GM19372 (cell line): ENCODE measurements around the gene SCYL1.

Experiments used
- ATAC-seq: cut with Tn5 transposase; IDR thresholded peaks from one replicate; pipeline ENCODE4 v1.9.1; 2021; ENCODE audit warnings: mild to moderate bottlenecking, low read depth, moderate library complexity; ENCODE audit not compliant: unreplicated experiment

Gene SCYL1

GRCh38 chr11:65551572-65552387, 26.9 kb downstream of the SCYL1 start:
- ATAC-seq = peak; percentile 69

DNA sequence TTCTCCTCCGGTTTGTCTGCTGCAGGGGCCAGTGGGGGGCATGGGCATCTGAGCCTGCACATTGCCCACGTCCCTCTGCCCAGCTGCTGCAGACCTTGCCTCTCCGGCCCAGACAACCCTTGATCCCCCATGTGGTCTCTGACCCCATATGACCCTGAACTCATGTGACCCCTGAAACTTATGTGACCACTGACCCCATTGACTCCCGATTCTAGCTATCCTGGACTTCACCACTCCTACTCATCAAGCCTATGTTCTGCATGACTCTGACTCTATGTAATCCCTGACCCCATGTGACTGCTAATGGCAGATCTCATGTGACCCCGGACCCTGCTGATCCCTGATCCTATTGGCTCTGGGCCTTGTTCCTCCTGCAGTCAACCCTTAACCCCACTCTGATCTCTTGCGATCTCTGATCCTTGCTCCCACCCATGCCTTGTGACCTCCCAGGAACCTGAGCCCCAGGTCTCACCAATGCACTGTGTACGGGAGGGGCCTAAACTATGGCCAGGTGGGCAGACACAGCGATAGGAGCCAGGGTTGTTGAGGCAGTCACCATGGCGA, 27.6 kb downstream of the SCYL1 start:
- ATAC-seq = no peak

- no peak for ATAC-seq
These were observed 28.6 kb downstream of the SCYL1 start for GRCh38 chr11:65553301-65554001.

DNA sequence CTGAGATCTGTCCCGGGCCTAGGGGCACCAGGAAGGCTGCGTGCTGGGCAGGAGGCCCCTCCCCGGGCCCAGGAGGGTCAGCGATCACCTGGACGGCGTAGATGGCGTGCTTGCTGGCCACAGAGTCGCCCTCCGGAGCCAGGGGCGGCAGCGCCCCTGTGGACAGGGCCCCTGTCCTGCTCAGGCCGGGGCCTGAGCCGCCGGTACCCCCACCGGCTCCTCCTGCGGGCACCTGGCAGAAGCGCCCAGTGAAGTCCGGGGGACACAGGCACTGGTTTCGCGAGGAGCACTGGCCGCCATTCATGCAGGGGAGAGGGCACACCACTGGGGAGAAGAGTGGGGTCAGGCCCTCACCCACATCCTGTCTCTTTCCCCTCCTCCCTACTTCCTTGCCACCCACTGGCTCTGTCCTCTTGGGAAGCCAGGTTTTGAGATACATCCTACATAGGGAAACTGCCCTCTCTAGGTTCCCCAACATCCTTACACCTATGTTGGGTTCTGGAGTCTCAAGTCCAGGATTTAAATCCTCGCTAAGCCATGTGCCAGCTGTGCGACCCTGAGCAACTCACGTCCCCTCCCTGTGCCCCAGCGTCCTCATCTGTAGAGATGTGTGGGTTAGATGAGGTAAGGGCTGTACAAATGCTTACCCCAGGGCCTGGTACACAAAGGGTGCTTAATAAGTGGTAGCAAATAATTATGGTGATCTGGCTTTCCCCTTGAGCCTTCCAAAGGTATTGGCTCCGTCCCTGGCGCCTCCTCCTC, 29.4 kb downstream of the SCYL1 start:
- ATAC-seq = no peak

GRCh38 chr11:65554842-65555430, 30.1 kb downstream of the SCYL1 start:
- no peak for ATAC-seq

DNA sequence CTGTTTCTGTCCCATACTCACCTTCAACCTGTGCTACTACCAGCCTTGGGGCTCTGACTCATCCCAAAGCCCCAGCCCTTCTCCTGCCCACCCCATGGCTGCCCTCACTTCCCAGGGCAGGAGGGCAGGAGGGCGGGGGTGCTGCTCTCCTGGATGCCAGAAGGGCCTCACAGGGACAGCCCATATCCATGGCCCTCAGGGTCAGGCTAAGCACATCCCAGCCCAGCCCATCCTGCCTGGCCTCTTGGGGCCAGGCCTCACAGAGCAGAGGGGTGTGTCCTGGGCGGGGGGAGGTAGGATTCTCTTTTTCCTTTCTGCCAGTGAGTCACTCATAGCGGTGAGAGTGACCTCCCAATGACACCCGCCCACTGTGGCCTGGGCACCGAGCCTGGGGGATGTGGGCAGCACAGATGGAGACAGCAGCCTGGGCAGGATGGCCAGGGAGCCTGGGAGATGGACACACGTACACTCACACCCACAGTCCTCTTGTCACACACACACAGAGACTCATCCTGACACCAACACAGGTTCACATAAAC, 30.9 kb downstream of the SCYL1 start:
- no peak for ATAC-seq

DNA sequence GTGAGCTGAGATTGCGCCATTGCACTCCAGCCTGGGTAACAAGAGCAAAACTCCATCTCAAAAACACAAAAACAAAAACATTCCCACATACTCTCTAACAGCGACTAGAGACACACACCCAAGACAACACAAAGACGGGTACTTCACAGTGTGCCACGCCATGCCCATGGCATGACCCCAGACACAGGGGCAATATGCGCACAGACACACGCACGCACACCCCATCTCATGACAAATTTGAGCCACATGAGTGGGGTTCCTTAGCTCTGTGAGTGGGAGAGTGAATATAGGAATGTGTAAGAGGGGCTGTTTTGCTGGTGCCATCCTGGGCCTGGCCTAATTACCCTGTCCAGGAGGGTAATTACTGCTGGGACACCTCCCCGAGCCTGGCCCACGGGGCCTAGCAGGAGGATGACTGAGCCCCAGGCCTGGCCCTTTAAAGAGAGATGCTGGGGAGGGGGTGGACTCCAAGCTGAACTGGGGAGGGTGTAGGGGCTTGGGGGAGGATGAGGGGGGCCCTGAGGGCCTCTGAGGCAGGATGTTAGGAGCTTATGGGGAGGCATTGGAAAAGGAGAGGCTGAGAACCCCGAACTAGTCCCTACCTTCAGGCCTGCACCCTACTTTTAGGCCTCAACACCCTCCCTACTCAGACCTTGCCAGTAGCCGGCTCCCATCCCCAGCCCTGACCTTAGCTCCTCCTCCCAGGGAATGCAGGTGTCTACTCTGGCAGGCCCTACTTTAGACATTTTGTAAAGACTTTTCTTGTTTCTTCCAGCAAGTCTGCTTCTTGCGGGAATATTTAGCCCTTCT, 31.8 kb downstream of the SCYL1 start:
- no peak for ATAC-seq

DNA sequence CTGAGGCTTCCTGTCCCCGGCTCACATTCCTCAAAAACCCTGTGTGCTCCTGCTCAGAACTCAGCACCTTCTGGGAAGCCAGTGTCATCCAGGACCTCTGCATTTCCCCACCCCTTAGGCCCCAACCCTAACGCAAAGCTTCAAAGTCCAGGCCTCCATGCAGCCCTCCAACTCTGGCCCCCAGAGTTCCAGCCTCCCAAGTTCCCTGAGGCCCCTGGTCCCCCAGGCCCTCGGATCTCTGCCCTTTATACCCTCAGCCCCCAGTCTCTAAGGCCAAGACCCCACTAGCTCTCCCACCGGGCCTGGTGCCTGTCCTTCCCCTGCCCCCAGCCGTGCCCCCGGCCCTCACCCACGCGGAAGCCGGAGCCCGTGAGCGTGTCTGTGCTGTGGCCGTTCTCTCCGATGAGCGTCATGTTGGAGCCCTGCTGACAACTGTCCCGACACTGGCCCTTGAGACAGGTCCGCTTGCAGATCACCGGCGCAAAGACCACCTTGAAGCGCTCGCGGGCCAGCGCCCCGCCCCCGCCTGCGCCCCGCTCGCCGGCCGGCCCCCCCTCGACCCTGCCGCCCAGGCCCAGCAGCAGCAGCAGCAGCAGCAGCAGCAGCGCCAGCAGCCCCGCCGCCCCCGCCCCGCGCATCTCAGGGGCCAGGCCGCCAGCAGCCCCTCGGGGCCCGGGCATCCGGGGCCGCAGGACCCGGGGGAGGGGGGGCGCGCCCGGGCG, 32.6 kb downstream of the SCYL1 start:
- ATAC-seq = no peak

- ATAC-seq = no peak
These were observed 33.4 kb downstream of the SCYL1 start, which contains the start of gene LTBP3 for GRCh38 chr11:65558002-65558929. Gene LTBP3, minus strand, starts transcription at chr11:65558359. Its CDS starts 400 bp downstream, at chr11:65557959.

GRCh38 chr11:65558930-65559509, 34.1 kb downstream of the SCYL1 start:
- ATAC-seq = no peak

DNA sequence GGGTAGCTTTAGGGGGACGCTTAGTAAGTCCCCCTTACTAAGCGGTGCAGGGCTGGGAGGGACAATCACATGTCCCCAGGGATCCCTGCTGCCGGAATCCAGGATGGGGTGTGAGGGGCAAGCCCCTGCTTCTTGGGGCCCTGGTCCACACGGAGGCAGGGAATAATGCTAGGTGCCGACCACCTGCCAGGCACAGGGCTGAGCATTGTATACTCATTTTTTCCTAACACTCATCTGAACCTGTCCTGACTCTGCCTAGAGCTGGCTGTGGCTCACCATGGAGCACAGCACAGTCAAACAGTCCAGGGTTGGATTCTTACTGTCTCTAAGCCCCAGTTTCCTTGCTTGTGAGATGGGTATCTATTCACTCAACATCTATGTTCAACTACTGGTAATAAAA, 34.7 kb downstream of the SCYL1 start:
- no peak for ATAC-seq

DNA sequence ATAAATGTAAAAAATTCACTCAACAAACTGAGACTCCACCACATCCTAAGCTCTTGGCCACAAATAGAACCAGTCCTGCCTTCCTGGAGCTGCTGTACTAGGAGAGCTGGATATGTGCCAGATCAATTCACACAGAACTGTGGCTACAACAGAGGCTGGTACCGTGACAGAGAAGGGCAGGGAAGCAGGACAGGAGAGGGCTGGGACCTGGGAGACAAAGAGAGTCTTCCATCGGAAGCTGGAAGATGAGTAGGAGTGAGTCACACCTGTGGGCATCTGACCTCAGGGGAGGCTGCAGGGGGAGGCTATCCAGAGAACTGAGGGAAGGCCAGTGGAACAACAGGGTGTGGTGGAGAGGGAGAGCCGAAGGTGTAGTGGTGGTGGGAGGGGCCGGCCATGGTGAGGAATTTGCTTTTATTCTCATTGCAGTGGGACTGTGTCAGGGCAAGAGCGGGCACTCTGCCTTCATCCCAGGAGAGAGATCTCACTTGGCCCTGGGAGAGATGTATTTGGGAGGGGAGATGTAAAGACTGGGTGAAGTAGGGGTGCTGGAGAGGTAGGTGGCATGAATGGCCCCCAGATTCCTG, 35.2 kb downstream of the SCYL1 start:
- ATAC-seq = no peak

GRCh38 chr11:65560555-65561418, 35.9 kb downstream of the SCYL1 start:
- no peak for ATAC-seq

DNA sequence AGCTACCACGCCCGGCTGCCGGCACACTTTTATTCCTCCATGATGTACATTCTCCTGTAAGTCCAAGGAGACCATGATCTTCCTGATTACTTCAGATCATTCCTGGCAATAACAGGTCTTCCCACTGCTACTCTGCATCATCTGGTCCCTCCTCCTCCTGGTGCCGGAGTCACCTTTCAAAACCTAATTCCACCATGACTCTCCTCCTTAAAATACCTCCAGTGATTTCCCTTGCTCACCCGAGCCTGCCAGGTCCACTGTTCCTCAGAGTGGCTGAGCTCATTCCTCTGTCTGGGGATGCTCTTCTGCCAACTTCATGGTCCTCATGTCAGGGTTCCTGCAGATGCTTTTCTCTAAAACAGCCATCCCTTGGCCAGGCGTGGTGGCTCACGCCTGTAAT, 37.1 kb downstream of the SCYL1 start:
- no peak for ATAC-seq

DNA sequence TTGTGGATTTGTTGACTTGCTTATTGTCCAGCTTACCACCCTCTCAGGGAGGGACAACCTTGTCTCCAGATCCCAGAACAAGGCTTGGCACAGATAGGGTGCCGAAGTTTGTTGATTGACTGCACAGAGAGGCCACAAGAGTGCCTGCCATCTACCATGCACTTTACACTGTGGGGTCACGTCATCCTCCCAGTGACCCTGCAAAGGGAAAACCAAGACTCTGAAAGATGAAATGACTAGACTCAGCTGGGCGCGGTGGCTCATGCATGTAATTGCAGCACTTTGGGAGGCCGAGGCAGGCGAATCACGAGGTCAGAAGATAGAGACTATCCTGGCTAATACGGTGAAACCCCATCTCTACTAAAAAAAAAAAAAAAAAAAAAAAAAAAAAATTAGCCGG, 37.9 kb downstream of the SCYL1 start:
- no peak for ATAC-seq

DNA sequence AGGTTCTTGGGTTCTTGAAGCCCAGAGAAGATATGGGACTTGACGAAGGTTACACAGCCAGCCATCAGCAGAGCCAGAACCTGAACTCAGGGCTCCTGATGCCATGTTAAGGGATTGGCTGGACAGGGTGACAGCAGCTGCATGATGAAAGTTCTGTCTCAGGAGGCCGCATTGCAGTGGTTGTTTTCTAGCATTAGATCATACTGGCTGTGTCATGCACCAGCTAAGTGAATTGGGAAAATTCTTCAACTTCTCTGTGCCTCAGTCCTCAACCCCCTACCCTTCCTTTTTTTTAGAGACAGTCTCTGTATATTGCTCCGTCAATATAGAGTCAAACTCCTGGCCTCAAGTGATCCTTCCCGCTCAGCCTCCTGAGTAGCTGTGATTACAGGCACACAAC, 38.7 kb downstream of the SCYL1 start:
- no peak for ATAC-seq
